Measurements from ENCODE around the gene ACSL3.
A peak's percentile ranks its signal among the peaks of the same experiment; 100 is the strongest.

The ACSL3 gene

GRCh38 chr2:222944552-222944951, 83.7 kb downstream of the ACSL3 start:
- DNase-seq = no peak

- DNase-seq = no peak
Measured at GRCh38 chr2:222944971-222945740, 84.3 kb downstream of the ACSL3 start.

GRCh38 chr2:222945887-222946286, 85.1 kb downstream of the ACSL3 start:
- DNase-seq = no peak

GRCh38 chr2:222946700-222947287, 86.0 kb downstream of the ACSL3 start:
- DNase-seq = no peak

GRCh38 chr2:222949073-222949472, 88.2 kb downstream of the ACSL3 start:
- DNase-seq = no peak

GRCh38 chr2:222949690-222950323, 89.0 kb downstream of the ACSL3 start:
- no peak for DNase-seq

GRCh38 chr2:222950638-222951285, 89.9 kb downstream of the ACSL3 start:
- no peak for DNase-seq

- DNase-seq = no peak
Measured at GRCh38 chr2:222952204-222952603, 91.4 kb downstream of the ACSL3 start.

- no peak for DNase-seq
Measured at GRCh38 chr2:222955008-222955407, 94.2 kb downstream of the ACSL3 start.

GRCh38 chr2:222959358-222959757, 98.5 kb downstream of the ACSL3 start:
- no peak for DNase-seq

GRCh38 chr2:222960126-222960525, 99.3 kb downstream of the ACSL3 start:
- peak; percentile 26 for DNase-seq

GRCh38 chr2:222963641-222964040, 102.8 kb downstream of the ACSL3 start:
- no peak for DNase-seq

GRCh38 chr2:222964376-222965031, 103.7 kb downstream of the ACSL3 start:
- DNase-seq = no peak

- DNase-seq = no peak
Measured at GRCh38 chr2:222965555-222965954, 104.7 kb downstream of the ACSL3 start.

- DNase-seq = no peak
Measured at GRCh38 chr2:222968550-222969155, 107.8 kb downstream of the ACSL3 start.

GRCh38 chr2:222969491-222969890, 108.7 kb downstream of the ACSL3 start:
- DNase-seq = no peak

- no peak for DNase-seq
Measured at GRCh38 chr2:222972420-222972819, 111.6 kb downstream of the ACSL3 start.

GRCh38 chr2:222973237-222973636, 112.4 kb downstream of the ACSL3 start:
- DNase-seq = no peak

- no peak for DNase-seq
Measured at GRCh38 chr2:222973733-222974132, 112.9 kb downstream of the ACSL3 start.

GRCh38 chr2:222976521-222977061, 115.8 kb downstream of the ACSL3 start:
- no peak for DNase-seq

- no peak for DNase-seq
Measured at GRCh38 chr2:222977121-222977520, 116.3 kb downstream of the ACSL3 start.

- no peak for DNase-seq
Measured at GRCh38 chr2:222978850-222979249, 118.0 kb downstream of the ACSL3 start.
